ENCODE measurements around the gene OSBP2. TPM values are rescaled to one million over a fixed set of nuclear protein-coding genes. Genes with fewer than 3 reads are reported as not detected.

The OSBP2 gene
- total RNA-seq, 2 experiments from 2014 or later: 1.2 to 1.6 TPM

GRCh38 chr22:30855677-30856518, 161.2 kb downstream of the OSBP2 start:
- no peak overlapping the region for H3K27ac ChIP-seq (ENCODE audit: low read depth in 1 of 2, low read length in 2 of 2)
- CTCF ChIA-PET: no interaction called here

GRCh38 chr22:30856741-30857502, 162.2 kb downstream of the OSBP2 start:
- TF ChIP-seq CTCF (IDR thresholded peaks at IDR 0.05): no peak
- Mint-ChIP-seq H3K9me3 (peaks cover 5% of the 10 kb centered on the region), H3K4me1 (ENCODE audit: low read depth) (no peaks in the 10 kb centered on the region), H3K27me3 (peaks cover 8% of the 10 kb centered on the region), H3K4me3 (no peak overlapping the region), H3K27ac (no peak overlapping the region), H3K36me3 (ENCODE audit: low read depth) (no peaks in the 10 kb centered on the region)
- peak in 1 of 14 experiments; percentile 15 for DNase-seq
- intact Hi-C loops (cut with DNase I, micrococcal nuclease): no loop called here
- H3K27ac ChIP-seq (ENCODE audit: low read depth in 1 of 2, low read length in 2 of 2): no peak overlapping the region
- ChIA-PET POLR2A (no interaction called here), CTCF (no interaction called here)
- H3K4me3 ChIP-seq (ENCODE audit: low read length): no peak overlapping the region
- no peaks in the 10 kb centered on the region for H3K27me3 ChIP-seq (ENCODE audit: control insufficient read depth in 1 of 2, insufficient read depth in 2 of 2, low read length in 2 of 2)
- H3K4me1 ChIP-seq (ENCODE audit: insufficient read depth, low read length): no peaks in the 10 kb centered on the region
- ATAC-seq (ENCODE audit: poor library complexity): no peak
- H3K36me3 ChIP-seq (ENCODE audit: insufficient read depth, low read length): no peaks in the 10 kb centered on the region
- peaks cover 0 to 9% of the 10 kb centered on the region in 2 experiments for H3K9me3 ChIP-seq (ENCODE audit: control insufficient read depth in 1 of 2, insufficient read depth in 1 of 2, low read length in 2 of 2)

More at GRCh38 chr22:30855677-30856518, 161.2 kb downstream of the OSBP2 start:
- peaks cover 0 to 9% of the 10 kb centered on the region in 2 experiments for H3K9me3 ChIP-seq (ENCODE audit: control insufficient read depth in 1 of 2, insufficient read depth in 1 of 2, low read length in 2 of 2)
- H3K4me3 Mint-ChIP-seq: no peak overlapping the region
- ATAC-seq (ENCODE audit: poor library complexity) (no peak), DNase-seq (peak in 1 of 14 experiments; percentile 4)
- intact Hi-C loops (cut with DNase I, micrococcal nuclease): no loop called here
- peaks cover 8% of the 10 kb centered on the region for H3K27me3 Mint-ChIP-seq
- no peak overlapping the region for H3K27ac Mint-ChIP-seq
- H3K4me1 ChIP-seq (ENCODE audit: insufficient read depth, low read length): no peaks in the 10 kb centered on the region
- no peaks in the 10 kb centered on the region for H3K4me1 Mint-ChIP-seq (ENCODE audit: low read depth)
- no peaks in the 10 kb centered on the region for H3K36me3 Mint-ChIP-seq (ENCODE audit: low read depth)
- TF ChIP-seq CTCF (IDR thresholded peaks at IDR 0.05): no peak
- H3K9me3 Mint-ChIP-seq: peaks cover 5% of the 10 kb centered on the region
- H3K36me3 ChIP-seq (ENCODE audit: insufficient read depth, low read length): no peaks in the 10 kb centered on the region
- POLR2A ChIA-PET: no interaction called here
- no peaks in the 10 kb centered on the region for H3K27me3 ChIP-seq (ENCODE audit: control insufficient read depth in 1 of 2, insufficient read depth in 2 of 2, low read length in 2 of 2)
- no peak overlapping the region for H3K4me3 ChIP-seq (ENCODE audit: low read length)

GRCh38 chr22:30857791-30858190, 163.1 kb downstream of the OSBP2 start:
- H3K27ac ChIP-seq (ENCODE audit: low read depth in 1 of 2, low read length in 2 of 2): no peak overlapping the region
- intact Hi-C loops (cut with DNase I, micrococcal nuclease): no loop called here

More at GRCh38 chr22:30857791-30858190, 163.1 kb downstream of the OSBP2 start:
- Histone ChIP-seq H3K9me3 (ENCODE audit: control insufficient read depth in 1 of 2, insufficient read depth in 1 of 2, low read length in 2 of 2) (peaks cover 0 to 9% of the 10 kb centered on the region in 2 experiments), H3K4me3 (ENCODE audit: low read length) (no peak overlapping the region), H3K27me3 (ENCODE audit: control insufficient read depth in 1 of 2, insufficient read depth in 2 of 2, low read length in 2 of 2) (no peaks in the 10 kb centered on the region), H3K36me3 (ENCODE audit: insufficient read depth, low read length) (no peaks in the 10 kb centered on the region), H3K4me1 (ENCODE audit: insufficient read depth, low read length) (no peaks in the 10 kb centered on the region)
- no peaks in the 10 kb centered on the region for H3K4me1 Mint-ChIP-seq (ENCODE audit: low read depth)
- ChIA-PET POLR2A (no interaction called here), CTCF (no interaction called here)
- DNase-seq (peak in 1 of 14 experiments; percentile 10), ATAC-seq (ENCODE audit: poor library complexity) (no peak)
- no peak overlapping the region for H3K27ac Mint-ChIP-seq
- no peaks in the 10 kb centered on the region for H3K36me3 Mint-ChIP-seq (ENCODE audit: low read depth)
- peaks cover 8% of the 10 kb centered on the region for H3K27me3 Mint-ChIP-seq
- TF ChIP-seq CTCF (IDR thresholded peaks at IDR 0.05): no peak
- no peak overlapping the region for H3K4me3 Mint-ChIP-seq
- H3K9me3 Mint-ChIP-seq: peaks cover 5% of the 10 kb centered on the region
